H9 (cell line): ENCODE results near the gene ZSWIM6. TPM values are rescaled to one million over a fixed set of nuclear protein-coding genes. Genes with fewer than 3 reads are reported as not detected.

Experiments
- DNase-seq: peaks from one replicate; pipeline ENCODE4 v3.0.0-alpha.2; 2017
- H2AFZ ChIP-seq: one replicate; pipeline ENCODE4 v1.6.1; 2013; ENCODE audit warnings: mild to moderate bottlenecking, low read length, control low read depth, moderate library complexity
- H2AK5ac ChIP-seq: 2 replicates; pipeline ENCODE4 v1.6.1; 2013; ENCODE audit warnings: low read length, control low read depth, mixed read lengths; ENCODE audit not compliant: insufficient read length
- H2BK120ac ChIP-seq: one replicate; pipeline ENCODE4 v1.6.1; 2013; ENCODE audit warnings: low read depth, mild to moderate bottlenecking, low read length, control low read depth, inconsistent platforms; ENCODE audit not compliant: poor library complexity, severe bottlenecking
- H2BK12ac ChIP-seq: 2 replicates; pipeline ENCODE4 v1.6.1; 2013; ENCODE audit warnings: low read length, control low read depth, mixed read lengths, low read depth; ENCODE audit not compliant: insufficient read length
- H2BK15ac ChIP-seq: 2 replicates; pipeline ENCODE4 v1.6.1; 2013; ENCODE audit warnings: low read depth, low read length, control low read depth
- H2BK20ac ChIP-seq: one replicate; pipeline ENCODE4 v1.6.1; 2013; ENCODE audit warnings: low read depth, mild to moderate bottlenecking, low read length, control low read depth, inconsistent platforms; ENCODE audit not compliant: poor library complexity, severe bottlenecking
- H2BK5ac ChIP-seq: 2 replicates; pipeline ENCODE4 v1.6.1; 2013; ENCODE audit warnings: low read length, control low read depth, mixed read lengths; ENCODE audit not compliant: insufficient read length
- H3K14ac ChIP-seq: 2 replicates; pipeline ENCODE4 v1.6.1; 2013; ENCODE audit warnings: low read length, control low read depth; ENCODE audit not compliant: insufficient read depth
- H3K18ac ChIP-seq: 2 replicates; pipeline ENCODE4 v1.6.1; 2013; ENCODE audit warnings: low read depth, mild to moderate bottlenecking, mixed read lengths, low read length, control low read depth; ENCODE audit not compliant: insufficient read length
- H3K23ac ChIP-seq: 2 replicates; pipeline ENCODE4 v1.6.1; 2013; ENCODE audit warnings: low read length, control low read depth, mixed read lengths, low read depth; ENCODE audit not compliant: insufficient read length
- H3K23me2 ChIP-seq: 2 replicates; pipeline ENCODE4 v1.6.1; 2013; ENCODE audit warnings: low read depth, mild to moderate bottlenecking, mixed read lengths, low read length, control low read depth; ENCODE audit not compliant: insufficient read length, poor library complexity, severe bottlenecking
- H3K27ac ChIP-seq: 2 replicates; pipeline ENCODE4 v1.5.1; 2013; ENCODE audit warnings: low read length, control low read depth, mixed read lengths, low read depth; ENCODE audit not compliant: insufficient read length
- H3K27me3 ChIP-seq: 2 replicates; pipeline ENCODE4 v1.6.1; 2013; ENCODE audit warnings: low read length, control low read depth, inconsistent platforms; ENCODE audit not compliant: insufficient read depth
- H3K4ac ChIP-seq: 2 replicates; pipeline ENCODE4 v1.6.1; 2013; ENCODE audit warnings: low read depth, mild to moderate bottlenecking, control low read depth, inconsistent platforms, low read length, moderate library complexity
- H3K4me1 ChIP-seq: 2 replicates; pipeline ENCODE4 v1.6.1; 2013; ENCODE audit warnings: low read length, control low read depth, inconsistent platforms; ENCODE audit not compliant: insufficient read depth
- H3K4me2 ChIP-seq: 2 replicates; pipeline ENCODE4 v1.6.1; 2013; ENCODE audit warnings: low read length, control low read depth, mixed read lengths; ENCODE audit not compliant: insufficient read length, insufficient read depth
- H3K56ac ChIP-seq: 2 replicates; pipeline ENCODE4 v1.6.1; 2013; ENCODE audit warnings: low read depth, mild to moderate bottlenecking, mixed read lengths, low read length, control low read depth; ENCODE audit not compliant: insufficient read length
- H3K79me1 ChIP-seq: 2 replicates; pipeline ENCODE4 v1.6.1; 2013; ENCODE audit warnings: low read depth, mild to moderate bottlenecking, moderate library complexity, low read length, control low read depth, inconsistent platforms; ENCODE audit not compliant: insufficient read depth, poor library complexity, severe bottlenecking
- H3K79me2 ChIP-seq: 2 replicates; pipeline ENCODE4 v1.6.1; 2013; ENCODE audit warnings: low read length, control low read depth, inconsistent platforms; ENCODE audit not compliant: insufficient read depth
- H3K9ac ChIP-seq: 2 replicates; pipeline ENCODE4 v1.6.1; 2013; ENCODE audit warnings: low read length, control low read depth, mixed read lengths; ENCODE audit not compliant: insufficient read length; ENCODE audit errors: extremely low read depth
- H3K9me3 ChIP-seq: one replicate; pipeline ENCODE4 v1.6.1; 2013; ENCODE audit warnings: low read depth, low read length, inconsistent platforms; ENCODE audit not compliant: control insufficient read depth
- H3T11ph ChIP-seq: one replicate; pipeline ENCODE4 v1.6.1; 2013; ENCODE audit warnings: mild to moderate bottlenecking, low read length, control low read depth, inconsistent platforms
- H4K20me1 ChIP-seq: one replicate; pipeline ENCODE4 v1.6.1; 2013; ENCODE audit not compliant: control insufficient read depth, insufficient read length, insufficient read depth
- H4K5ac ChIP-seq: 2 replicates; pipeline ENCODE4 v1.6.1; 2013; ENCODE audit warnings: low read depth, mild to moderate bottlenecking, mixed read lengths, low read length, control low read depth; ENCODE audit not compliant: insufficient read length
- H4K8ac ChIP-seq: replicated peaks from 2 replicates; pipeline ENCODE4 v1.6.1; 2013; ENCODE audit warnings: low read length, control low read depth, mixed read lengths, low read depth; ENCODE audit not compliant: insufficient read length
- H4K91ac ChIP-seq: 2 replicates; pipeline ENCODE4 v1.6.1; 2013; ENCODE audit warnings: low read depth, mild to moderate bottlenecking, moderate library complexity, mixed read lengths, low read length, control low read depth; ENCODE audit not compliant: insufficient read length
- H3K27ac Mint-ChIP-seq, 3 experiments: 2 replicates in 2 of 3; 3 replicates in 1 of 3; pipeline ENCODE4 v1.8.0; 2020 to 2021; ENCODE audit warnings: mixed read lengths in 3 of 3, mild to moderate bottlenecking in 1 of 3, moderate library complexity in 1 of 3
- H3K27me3 Mint-ChIP-seq: 2 replicates; pipeline ENCODE4 v1.8.0; 2021; ENCODE audit warnings: low read depth, mild to moderate bottlenecking, moderate library complexity, mixed read lengths
- H3K36me3 Mint-ChIP-seq, 3 experiments: 2 replicates in 2 of 3; 3 replicates in 1 of 3; pipeline ENCODE4 v1.8.0; 2020 to 2021; ENCODE audit warnings: low read depth in 3 of 3, mixed read lengths in 3 of 3; ENCODE audit not compliant: insufficient read depth in 1 of 3
- H3K4me1 Mint-ChIP-seq, 2 experiments: 2 replicates each; pipeline ENCODE4 v1.8.0; 2020; ENCODE audit warnings: mixed read lengths in 2 of 2
- H3K4me3 Mint-ChIP-seq, 2 experiments: 2 replicates in 1 of 2; 3 replicates in 1 of 2; pipeline ENCODE4 v1.8.0; 2020 to 2021; ENCODE audit warnings: mild to moderate bottlenecking in 2 of 2, mixed read lengths in 2 of 2, moderate library complexity in 1 of 2
- H3K9me3 Mint-ChIP-seq, 2 experiments: 2 replicates in 1 of 2; 3 replicates in 1 of 2; pipeline ENCODE4 v1.8.0; 2020; ENCODE audit warnings: mild to moderate bottlenecking in 2 of 2, mixed read lengths in 2 of 2, moderate library complexity in 1 of 2
- WGBS: extraction: QIAGEN DNeasy Blood & Tissue Kit; methylation state at CpG from one replicate; pipeline ENCODE4 v1.1.7; 2013; ENCODE audit warnings: missing lambda C conversion rate, low lambda C conversion rate, mixed read lengths; ENCODE audit not compliant: insufficient read length; ENCODE audit errors: extremely low coverage; 5-methylcytosine and 5-hydroxymethylcytosine counted together
- total RNA-seq: library from RNA; stranded (reverse); gene quantifications from 2 replicates; pipeline ENCODE4 v1.2.1, GENCODE V29; 2021
- TF ChIP-seq, protein P1 (sequence below): fragments of 200-600 bp; sonication (generic); conservative IDR thresholded peaks from 3 replicates; pipeline ENCODE4 v1.8.0; 2021; ENCODE audit warnings: antibody characterized with exemption, mild to moderate bottlenecking

The ZSWIM6 gene
- total RNA-seq, 1 experiment from 2014 or later: 11.5 TPM

DNA sequence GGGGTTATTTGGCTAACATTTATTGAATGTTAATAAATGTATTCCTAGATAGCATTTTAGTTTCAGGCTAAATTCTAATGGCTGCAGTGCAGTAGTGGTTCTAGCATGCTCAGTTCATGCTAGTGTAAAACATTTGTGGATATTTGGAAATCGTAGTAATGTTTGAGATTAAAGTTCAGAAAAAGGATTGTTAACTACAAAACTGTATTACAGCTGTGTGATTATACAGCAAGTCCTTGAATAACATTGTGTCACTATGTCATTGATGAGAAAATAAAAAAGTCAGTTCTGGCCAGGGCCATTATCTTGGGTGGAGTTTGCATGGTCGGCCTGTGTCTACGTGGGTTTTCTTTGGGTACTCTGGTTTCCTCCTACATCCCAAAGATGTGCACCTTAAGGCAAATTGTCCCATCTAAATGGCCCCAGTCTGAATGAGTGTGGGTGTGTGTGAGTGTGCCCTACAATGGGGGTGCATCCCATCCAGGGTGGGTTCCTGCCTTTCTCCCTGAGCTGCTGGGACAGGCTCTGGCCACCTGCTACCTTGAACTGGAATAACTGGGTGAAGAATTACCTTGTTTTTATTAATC, 8.8 kb downstream of the ZSWIM6 start:
- H3K27ac ChIP-seq: no peak overlapping the region
- H2BK12ac ChIP-seq: no peak overlapping the region
- no peak overlapping the region for H4K8ac ChIP-seq
- H3T11ph ChIP-seq: no peak overlapping the region
- H3K27me3 ChIP-seq: no peaks in the 10 kb centered on the region
- Mint-ChIP-seq H3K4me3 (no peak overlapping the region), H3K4me1 (peaks cover 4 to 6% of the 10 kb centered on the region in 2 experiments; a peak in 2 of 4 replicates), H3K9me3 (no peaks in the 10 kb centered on the region), H3K27ac (no peak overlapping the region), H3K27me3 (peaks cover 15% of the 10 kb centered on the region), H3K36me3 (peaks cover 3 to 10% (median 4%) of the 10 kb centered on the region in 3 experiments; a peak in 4 of 7 replicates)
- H3K79me2 ChIP-seq: no peaks in the 10 kb centered on the region; the same call in 1 of the 2 replicates
- peaks cover 11% of the 10 kb centered on the region for H3K79me1 ChIP-seq
- H2BK5ac ChIP-seq: no peak overlapping the region
- H4K20me1 ChIP-seq: no peaks in the 10 kb centered on the region
- no peak overlapping the region for H2BK20ac ChIP-seq
- WGBS: 100% methylated on average over 1 of the region's 3 CpGs
- TF ChIP-seq, protein P1, sequence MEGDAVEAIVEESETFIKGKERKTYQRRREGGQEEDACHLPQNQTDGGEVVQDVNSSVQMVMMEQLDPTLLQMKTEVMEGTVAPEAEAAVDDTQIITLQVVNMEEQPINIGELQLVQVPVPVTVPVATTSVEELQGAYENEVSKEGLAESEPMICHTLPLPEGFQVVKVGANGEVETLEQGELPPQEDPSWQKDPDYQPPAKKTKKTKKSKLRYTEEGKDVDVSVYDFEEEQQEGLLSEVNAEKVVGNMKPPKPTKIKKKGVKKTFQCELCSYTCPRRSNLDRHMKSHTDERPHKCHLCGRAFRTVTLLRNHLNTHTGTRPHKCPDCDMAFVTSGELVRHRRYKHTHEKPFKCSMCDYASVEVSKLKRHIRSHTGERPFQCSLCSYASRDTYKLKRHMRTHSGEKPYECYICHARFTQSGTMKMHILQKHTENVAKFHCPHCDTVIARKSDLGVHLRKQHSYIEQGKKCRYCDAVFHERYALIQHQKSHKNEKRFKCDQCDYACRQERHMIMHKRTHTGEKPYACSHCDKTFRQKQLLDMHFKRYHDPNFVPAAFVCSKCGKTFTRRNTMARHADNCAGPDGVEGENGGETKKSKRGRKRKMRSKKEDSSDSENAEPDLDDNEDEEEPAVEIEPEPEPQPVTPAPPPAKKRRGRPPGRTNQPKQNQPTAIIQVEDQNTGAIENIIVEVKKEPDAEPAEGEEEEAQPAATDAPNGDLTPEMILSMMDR: no peak
- no peak overlapping the region for H4K91ac ChIP-seq
- no peak overlapping the region; the same call in 1 of the 2 replicates for H3K14ac ChIP-seq
- no peak overlapping the region for H3K56ac ChIP-seq
- H3K18ac ChIP-seq: no peak overlapping the region
- no peaks in the 10 kb centered on the region for H3K4me1 ChIP-seq
- no peak overlapping the region for H3K4ac ChIP-seq
- no peak overlapping the region for H2AFZ ChIP-seq
- H3K9ac ChIP-seq: no peak overlapping the region
- no peak overlapping the region for H2BK120ac ChIP-seq
- no peaks in the 10 kb centered on the region for H3K23me2 ChIP-seq
- H2AK5ac ChIP-seq: no peak overlapping the region
- H4K5ac ChIP-seq: no peak overlapping the region
- H2BK15ac ChIP-seq: no peak overlapping the region
- H3K9me3 ChIP-seq: no peaks in the 10 kb centered on the region
- H3K4me2 ChIP-seq: no peak overlapping the region
- no peak for DNase-seq
- no peak overlapping the region for H3K23ac ChIP-seq
